Measurements from ENCODE around the gene ADGRG6.

- TF ChIP-seq CTCF (IDR thresholded peaks at IDR 0.05), result no peak
- no peak for TF ChIP-seq EZH2 (IDR thresholded peaks at IDR 0.05)
Observed at GRCh38 chr6:142419071-142419470, 117.3 kb downstream of the ADGRG6 start.
